Hepatocyte (in vitro differentiated cells): ENCODE results near the gene CHST8.

Source experiments
- EZH2phosphoT487 ChIP-seq: fragments of 200-600 bp; sonication (generic); IDR thresholded peaks from one replicate; pipeline ENCODE4 v1.6.1; 2018; ENCODE audit warnings: antibody characterized with exemption, mild to moderate bottlenecking, low read depth, moderate library complexity; ENCODE audit not compliant: unreplicated experiment, severe bottlenecking
- TF ChIP-seq, protein P1 (sequence below): fragments of 200-600 bp; sonication (generic); IDR thresholded peaks from 2 replicates; pipeline ENCODE4 v1.5.1; 2016; ENCODE audit warnings: antibody characterized with exemption, mild to moderate bottlenecking; ENCODE audit not compliant: poor library complexity

DNA sequence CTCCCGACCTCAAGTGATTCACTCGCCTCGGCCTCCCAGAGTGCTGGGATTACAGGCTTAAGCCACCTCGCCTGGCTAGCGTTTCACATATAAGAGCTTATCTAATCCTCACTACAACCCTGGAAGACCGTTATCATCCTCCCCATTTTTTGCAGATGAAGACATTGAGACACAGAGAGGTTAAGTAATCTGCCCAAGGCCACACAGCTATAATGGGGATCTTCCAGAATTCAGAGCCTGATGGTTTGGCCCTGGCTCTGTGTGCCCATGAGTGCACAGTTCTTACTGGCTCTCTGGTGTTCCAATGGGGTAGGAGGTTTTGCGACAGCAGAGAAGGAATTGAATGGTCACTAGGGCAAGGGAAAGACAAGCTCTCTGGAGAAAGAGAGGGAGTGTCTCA, 158.1 kb downstream of the CHST8 start:
- TF ChIP-seq EZH2phosphoT487: no peak
- TF ChIP-seq, protein P1, sequence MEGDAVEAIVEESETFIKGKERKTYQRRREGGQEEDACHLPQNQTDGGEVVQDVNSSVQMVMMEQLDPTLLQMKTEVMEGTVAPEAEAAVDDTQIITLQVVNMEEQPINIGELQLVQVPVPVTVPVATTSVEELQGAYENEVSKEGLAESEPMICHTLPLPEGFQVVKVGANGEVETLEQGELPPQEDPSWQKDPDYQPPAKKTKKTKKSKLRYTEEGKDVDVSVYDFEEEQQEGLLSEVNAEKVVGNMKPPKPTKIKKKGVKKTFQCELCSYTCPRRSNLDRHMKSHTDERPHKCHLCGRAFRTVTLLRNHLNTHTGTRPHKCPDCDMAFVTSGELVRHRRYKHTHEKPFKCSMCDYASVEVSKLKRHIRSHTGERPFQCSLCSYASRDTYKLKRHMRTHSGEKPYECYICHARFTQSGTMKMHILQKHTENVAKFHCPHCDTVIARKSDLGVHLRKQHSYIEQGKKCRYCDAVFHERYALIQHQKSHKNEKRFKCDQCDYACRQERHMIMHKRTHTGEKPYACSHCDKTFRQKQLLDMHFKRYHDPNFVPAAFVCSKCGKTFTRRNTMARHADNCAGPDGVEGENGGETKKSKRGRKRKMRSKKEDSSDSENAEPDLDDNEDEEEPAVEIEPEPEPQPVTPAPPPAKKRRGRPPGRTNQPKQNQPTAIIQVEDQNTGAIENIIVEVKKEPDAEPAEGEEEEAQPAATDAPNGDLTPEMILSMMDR: no peak
